Esophagus muscularis mucosa (tissue), 4 donors: ENCODE data around the gene CHDH. TPM values are rescaled to one million over a fixed set of nuclear protein-coding genes. Genes with fewer than 3 reads are reported as not detected.

Experiments
- DNase-seq: peaks from one replicate; pipeline ENCODE4 v3.0.0-alpha.2; 2017; ENCODE audit errors: extremely low spot score
- H3K27ac ChIP-seq, 4 donors: fragments of 200-600 bp; sonication (generic); replicated peaks in 1 of 4; 1 replicate in 3 of 4; 2 replicates in 1 of 4; pipeline ENCODE4 v1.5.1; 2016 to 2019; ENCODE audit warnings: mild to moderate bottlenecking in 1 of 4
- H3K27me3 ChIP-seq, 4 donors: fragments of 200-600 bp; sonication (generic); one replicate each; pipeline versions ENCODE4 v1.5.1 to v1.6.0; 2016 to 2019
- H3K36me3 ChIP-seq, 4 donors: fragments of 200-600 bp; sonication (generic); one replicate each; pipeline ENCODE4 v1.5.1; 2016 to 2019
- H3K4me1 ChIP-seq, 4 donors: fragments of 200-600 bp; sonication (generic); one replicate each; pipeline ENCODE4 v1.5.1; 2016 to 2019
- H3K4me3 ChIP-seq, 4 donors: fragments of 200-600 bp; sonication (generic); 1 replicate in 2 of 4; 2 replicates in 2 of 4; pipeline ENCODE4 v1.5.1; 2016 to 2019; ENCODE audit warnings: mild to moderate bottlenecking in 4 of 4, moderate library complexity in 1 of 4
- H3K9me3 ChIP-seq, 4 donors: fragments of 200-600 bp; sonication (generic); 1 replicate in 3 of 4; 2 replicates in 1 of 4; pipeline ENCODE4 v1.5.1; 2016 to 2019
- CTCF ChIP-seq, 3 experiments: fragments of 200-600 bp in 2 of 3; fragments of 450-650 bp in 1 of 3; sonication (generic) in 2 of 3; IDR thresholded peaks; one replicate each; pipeline ENCODE4 v1.5.1; 2017 to 2019; ENCODE audit warnings: antibody characterized with exemption in 3 of 3, mild to moderate bottlenecking in 2 of 3, moderate library complexity in 1 of 3
- EP300 ChIP-seq: sonication (generic); formaldehyde crosslinking; IDR thresholded peaks from one replicate; pipeline ENCODE4 v1.6.1; 2017; ENCODE audit warnings: antibody characterized with exemption
- POLR2A ChIP-seq: fragments of 450-650 bp; IDR thresholded peaks from one replicate; pipeline ENCODE4 v1.6.1; 2017; ENCODE audit warnings: antibody characterized with exemption, moderate library complexity, mild to moderate bottlenecking, low read depth
- POLR2AphosphoS5 ChIP-seq, 2 donors: sonication (generic); formaldehyde crosslinking; IDR thresholded peaks; one replicate each; pipeline ENCODE4 v1.6.1; 2017; ENCODE audit warnings: antibody characterized with exemption in 2 of 2
- WGBS: methylation state at CpG from one replicate; pipeline ENCODE4 v1.1.5; 2018; 5-methylcytosine and 5-hydroxymethylcytosine counted together
- intact Hi-C: fragments of 100-400 bp; cut with DNase I; formaldehyde crosslinking; loops from one replicate; pipeline ENCODE4 v1.15.1; 2023
- total RNA-seq, 4 donors: library from RNA; depleted of rRNA; stranded (reverse); fragments of >200 nt; gene quantifications; one replicate each; pipeline versions ENCODE4 v1.1.0 to v1.2.1, GENCODE V29; 2016

The CHDH gene
- total RNA-seq, 4 donors from 2014 or later: 0.42 to 3.2 (median 1.7) TPM

- intact Hi-C loops: no loop called here
- DNase-seq: no peak
- TF ChIP-seq EP300 (no peak), CTCF (IDR thresholded peaks at IDR 0.05) (no peak), POLR2AphosphoS5 (IDR thresholded peaks at IDR 0.05) (no peak), POLR2A (no peak)
These were observed 44.9 kb downstream of the CHDH start for GRCh38 chr3:53801319-53801718.

GRCh38 chr3:53800041-53800906 lies 45.9 kb downstream of the CHDH start:
- H3K27me3 ChIP-seq: no peaks in the 10 kb centered on the region

More at GRCh38 chr3:53801319-53801718, 44.9 kb downstream of the CHDH start:
- Histone ChIP-seq H3K36me3 (no peaks in the 10 kb centered on the region), H3K27ac (no peak overlapping the region), H3K4me3 (no peak overlapping the region), H3K27me3 (no peaks in the 10 kb centered on the region), H3K9me3 (no peaks in the 10 kb centered on the region), H3K4me1 (no peaks in the 10 kb centered on the region)
- WGBS: 87% methylated on average over 9 of the region's 9 CpGs

GRCh38 chr3:53799338-53799865 lies 46.8 kb downstream of the CHDH start:
- DNase-seq: no peak
- Histone ChIP-seq H3K4me3 (no peak overlapping the region), H3K36me3 (no peaks in the 10 kb centered on the region), H3K27ac (no peak overlapping the region), H3K4me1 (no peaks in the 10 kb centered on the region), H3K27me3 (peaks cover 0 to 4% (median 0%) of the 10 kb centered on the region in 4 donors), H3K9me3 (no peaks in the 10 kb centered on the region)
- TF ChIP-seq POLR2A (no peak), CTCF (IDR thresholded peaks at IDR 0.05) (no peak), POLR2AphosphoS5 (IDR thresholded peaks at IDR 0.05) (no peak), EP300 (no peak)
- 92% methylated on average over 10 of the region's 12 CpGs for WGBS
- intact Hi-C loops: no loop called here

More at GRCh38 chr3:53800041-53800906, 45.9 kb downstream of the CHDH start:
- Histone ChIP-seq H3K4me3 (no peak overlapping the region), H3K36me3 (no peaks in the 10 kb centered on the region), H3K9me3 (no peaks in the 10 kb centered on the region), H3K4me1 (no peaks in the 10 kb centered on the region), H3K27ac (no peak overlapping the region)
- 90% methylated on average over 9 of the region's 16 CpGs for WGBS
- intact Hi-C loops: no loop called here
- no peak for DNase-seq
- no peak for TF ChIP-seq CTCF (IDR thresholded peaks at IDR 0.05)

GRCh38 chr3:53798144-53798543 lies 48.1 kb downstream of the CHDH start:
- DNase-seq: no peak
- Histone ChIP-seq H3K4me3 (no peak overlapping the region), H3K36me3 (no peaks in the 10 kb centered on the region), H3K4me1 (no peaks in the 10 kb centered on the region), H3K27ac (no peak overlapping the region), H3K9me3 (no peaks in the 10 kb centered on the region), H3K27me3 (peaks cover 0 to 5% (median 0%) of the 10 kb centered on the region in 4 donors)
- TF ChIP-seq POLR2A (no peak), POLR2AphosphoS5 (IDR thresholded peaks at IDR 0.05) (no peak), EP300 (no peak), CTCF (IDR thresholded peaks at IDR 0.05) (no peak)
- WGBS: 92% methylated on average over 2 of the region's 8 CpGs
- intact Hi-C loops: no loop called here
